Muscle of leg (tissue), 11 donors: Measurements from ENCODE around the gene LZTS3. TPM values are rescaled to one million over a fixed set of nuclear protein-coding genes. Genes with fewer than 3 reads are reported as not detected.
"Not testable (repeated sequence)": the region's sequence is repeated elsewhere in the genome, so short reads cannot be mapped to it uniquely, and the experiment has no call there.

ENCODE experiments used
- DNase-seq: peaks from one replicate; pipeline ENCODE4 v3.0.0; 2013
- H3K27ac ChIP-seq: one replicate; pipeline ENCODE4 v1.5.1; 2013; ENCODE audit warnings: mild to moderate bottlenecking, low read length, control low read depth
- H3K27me3 ChIP-seq: one replicate; pipeline ENCODE4 v1.6.1; 2013; ENCODE audit warnings: low read length; ENCODE audit not compliant: control insufficient read depth, insufficient read depth
- H3K36me3 ChIP-seq: one replicate; pipeline ENCODE4 v1.6.1; 2013; ENCODE audit warnings: low read length; ENCODE audit not compliant: control insufficient read depth, insufficient read depth
- H3K4me1 ChIP-seq: one replicate; pipeline ENCODE4 v1.6.1; 2013; ENCODE audit warnings: low read length; ENCODE audit not compliant: control insufficient read depth, insufficient read depth
- H3K4me3 ChIP-seq: one replicate; pipeline ENCODE4 v1.5.1; 2013; ENCODE audit warnings: low read length, control low read depth
- H3K9me3 ChIP-seq: replicated peaks from 2 replicates; pipeline ENCODE4 v1.6.1; 2013; ENCODE audit warnings: low read depth, low read length; ENCODE audit not compliant: control insufficient read depth
- WGBS: methylation state at CpG from one replicate; pipeline ENCODE4 v1.1.5; 2013; ENCODE audit warnings: missing lambda C conversion rate; ENCODE audit not compliant: insufficient coverage; 5-methylcytosine and 5-hydroxymethylcytosine counted together
- polyA plus RNA-seq, 8 donors: library from polyadenylated mRNA; unstranded; fragments of 120-200 nt; gene quantifications; one replicate each; pipeline versions ENCODE4 v1.2.1 to v1.2.3, GENCODE V29; 2013; ENCODE audit warnings: inconsistent platforms in 1 of 8, low replicate concordance in 1 of 8; ENCODE audit not compliant: insufficient read length in 8 of 8, insufficient read depth in 1 of 8
- total RNA-seq: library from RNA; stranded (reverse); fragments of 120-200 nt; gene quantifications from one replicate; pipeline ENCODE4 v1.2.4, GENCODE V29; 2013

LZTS3 gene
- total and polyA plus RNA-seq, 9 donors: 2.2 to 4.3 (median 3.4) TPM

GRCh38 chr20:3123542-3123941, 49.8 kb downstream of the LZTS3 start:
- peak; percentile 70 for DNase-seq
- Histone ChIP-seq H3K4me3 (no peak overlapping the region), H3K36me3 (peaks cover 30% of the 10 kb centered on the region), H3K4me1 (no peaks in the 10 kb centered on the region), H3K27ac (no peak overlapping the region), H3K9me3 (peaks cover 4% of the 10 kb centered on the region), H3K27me3 (no peaks in the 10 kb centered on the region)
- WGBS: no CpG with 5 or more reads among the region's 1 CpG

DNA sequence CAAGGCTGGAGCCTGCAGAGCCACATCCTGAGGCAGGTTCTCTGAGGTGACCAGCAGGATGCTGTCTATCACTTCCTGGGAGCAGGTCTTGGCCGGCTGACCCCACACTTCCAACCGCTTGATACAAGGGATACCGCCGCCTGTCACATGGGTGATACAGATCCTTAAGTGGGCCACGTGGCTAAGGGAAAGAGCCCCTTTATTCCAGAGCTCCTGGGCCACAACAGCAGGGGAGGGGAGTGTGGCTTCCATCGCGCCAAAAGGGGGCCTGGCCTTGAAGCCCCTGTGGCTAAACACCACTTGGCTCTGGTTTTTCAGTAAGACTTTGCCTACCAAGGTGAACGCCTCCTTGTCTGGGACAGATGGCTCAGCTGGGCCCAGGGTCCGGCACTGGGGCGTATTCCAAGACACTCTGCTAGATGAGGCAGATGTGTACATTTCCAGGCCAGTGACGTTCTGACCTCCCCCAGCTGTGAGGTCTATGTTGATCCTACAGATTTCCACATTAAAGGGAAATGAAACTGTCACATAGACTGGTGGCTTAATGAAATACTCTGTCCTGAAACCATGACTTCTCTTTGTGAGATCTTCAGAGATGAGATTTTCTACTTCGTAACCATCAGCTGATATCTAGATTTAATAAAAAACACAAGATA, 51.3 kb downstream of the LZTS3 start:
- Histone ChIP-seq H3K27ac (no peak overlapping the region), H3K4me1 (no peaks in the 10 kb centered on the region), H3K27me3 (no peaks in the 10 kb centered on the region), H3K36me3 (peaks cover 30% of the 10 kb centered on the region), H3K4me3 (no peak overlapping the region), H3K9me3 (peaks cover 4% of the 10 kb centered on the region)
- DNase-seq: no peak
- WGBS: 93% methylated on average over 10 of the region's 12 CpGs

- H3K4me3 ChIP-seq: no peak overlapping the region
- no peak for DNase-seq
- H3K4me1 ChIP-seq: no peaks in the 10 kb centered on the region
- 77% methylated on average over 11 of the region's 11 CpGs for WGBS
- H3K36me3 ChIP-seq: peaks cover 30% of the 10 kb centered on the region
- H3K27ac ChIP-seq: no peak overlapping the region
- peaks cover 4% of the 10 kb centered on the region for H3K9me3 ChIP-seq
- no peaks in the 10 kb centered on the region for H3K27me3 ChIP-seq
Measured at GRCh38 chr20:3121271-3121911, 52.0 kb downstream of the LZTS3 start.

GRCh38 chr20:3119044-3119443, 54.3 kb downstream of the LZTS3 start:
- Histone ChIP-seq H3K9me3 (no peaks in the 10 kb centered on the region), H3K27me3 (no peaks in the 10 kb centered on the region), H3K27ac (no peak overlapping the region), H3K4me1 (no peaks in the 10 kb centered on the region), H3K4me3 (no peak overlapping the region), H3K36me3 (peaks cover 36% of the 10 kb centered on the region)
- DNase-seq: no peak
- 55% methylated on average over 1 of the region's 5 CpGs for WGBS

DNA sequence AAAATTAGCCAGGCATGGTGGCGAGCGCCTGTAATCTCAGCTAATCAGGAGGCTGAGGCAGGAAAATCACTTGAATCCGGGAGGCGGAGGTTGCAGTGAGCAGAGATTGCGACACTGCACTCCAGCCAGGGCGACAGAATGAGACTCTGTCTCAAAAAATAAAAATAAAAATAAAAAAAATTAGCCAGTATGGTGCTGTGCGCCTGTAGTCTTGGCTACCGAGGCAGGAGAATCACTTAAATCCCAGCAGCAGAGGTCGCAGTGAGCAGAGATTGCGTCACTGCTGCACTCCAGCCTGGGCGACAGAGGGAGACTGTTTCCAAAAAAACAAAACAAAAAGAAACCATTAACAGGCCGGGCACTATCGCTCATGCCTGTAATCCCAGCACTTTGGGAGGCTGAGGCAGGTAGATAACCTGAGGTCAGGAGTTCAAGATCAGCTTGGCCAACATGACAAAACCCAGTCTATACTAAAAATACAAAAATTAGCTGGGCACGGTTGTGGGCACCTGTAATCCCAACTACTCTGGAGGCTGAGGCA, 55.4 kb downstream of the LZTS3 start:
- 32% methylated on average over 4 of the region's 14 CpGs for WGBS
- not testable (repeated sequence) for H3K27me3 ChIP-seq, H3K27ac ChIP-seq, H3K4me1 ChIP-seq, H3K9me3 ChIP-seq, H3K4me3 ChIP-seq
- H3K36me3 ChIP-seq: peaks cover 43% of the 10 kb centered on the region
- DNase-seq: peak; percentile 87

GRCh38 chr20:3116341-3116740, 57.0 kb downstream of the LZTS3 start:
- peaks cover 27% of the 10 kb centered on the region for H3K36me3 ChIP-seq
- no peaks in the 10 kb centered on the region for H3K27me3 ChIP-seq
- H3K4me1 ChIP-seq: no peaks in the 10 kb centered on the region
- H3K9me3 ChIP-seq: no peaks in the 10 kb centered on the region
- WGBS: 86% methylated on average over 1 of the region's 4 CpGs
- H3K4me3 ChIP-seq: no peak overlapping the region
- DNase-seq: no peak
- no peak overlapping the region for H3K27ac ChIP-seq

- H3K27me3 ChIP-seq: no peaks in the 10 kb centered on the region
- peak; percentile 66 for DNase-seq
- no peaks in the 10 kb centered on the region for H3K9me3 ChIP-seq
- peaks cover 19% of the 10 kb centered on the region for H3K36me3 ChIP-seq
- 68% methylated on average over 21 of the region's 30 CpGs for WGBS
- H3K4me3 ChIP-seq: no peak overlapping the region
- H3K27ac ChIP-seq: no peak overlapping the region
- no peaks in the 10 kb centered on the region for H3K4me1 ChIP-seq
Measured at GRCh38 chr20:3115190-3116107, 57.9 kb downstream of the LZTS3 start.

Other genes with a start within 250 kb of the LZTS3 start
- gene GNRH2, start 129.9 kb downstream of the LZTS3 start, total RNA-seq: 0.13 TPM
- gene GNRH2, start 129.9 kb downstream of the LZTS3 start, polyA plus RNA-seq: under 1 TPM in 6 of 8 donors, not detected in 2; 0.34 to 0.69 (median 0.48) TPM
- gene MRPS26, start 127.5 kb downstream of the LZTS3 start, total RNA-seq: 46.1 TPM
- 10 to 100 TPM; 37.3 to 47.2 (median 39.1) TPM for gene MRPS26, start 127.5 kb downstream of the LZTS3 start, polyA plus RNA-seq
- gene OXT, start 101.9 kb downstream of the LZTS3 start, total RNA-seq: 0.66 TPM
- gene OXT, start 101.9 kb downstream of the LZTS3 start, polyA plus RNA-seq: under 1 TPM in 7 of 8 donors, not detected in 1; 0.27 to 0.92 (median 0.61) TPM
- 0.18 TPM for gene AVP, start 88.8 kb downstream of the LZTS3 start, total RNA-seq
- gene AVP, start 88.8 kb downstream of the LZTS3 start, polyA plus RNA-seq: under 1 TPM in 3 of 8 donors, not detected in 5; 0.31 to 0.53 (median 0.34) TPM
- 10.2 TPM for gene FASTKD5, start 13.7 kb downstream of the LZTS3 start, total RNA-seq
- 10 to 100 TPM in 5 of 8 donors, 1 to 10 TPM in 3; 8.3 to 11.4 (median 10.4) TPM for gene FASTKD5, start 13.7 kb downstream of the LZTS3 start, polyA plus RNA-seq
- 6.1 TPM for gene UBOX5, start 13.7 kb downstream of the LZTS3 start, total RNA-seq
- gene UBOX5, start 13.7 kb downstream of the LZTS3 start, polyA plus RNA-seq: 1 to 10 TPM; 5.6 to 8.4 (median 6.3) TPM
- 28.9 TPM for gene DDRGK1, start 31.1 kb upstream of the LZTS3 start, total RNA-seq
- 10 to 100 TPM; 25.5 to 34.0 (median 31.5) TPM for gene DDRGK1, start 31.1 kb upstream of the LZTS3 start, polyA plus RNA-seq
- 45.0 TPM for gene ITPA, start 35.9 kb upstream of the LZTS3 start, total RNA-seq
- gene ITPA, start 35.9 kb upstream of the LZTS3 start, polyA plus RNA-seq: 10 to 100 TPM; 43.5 to 52.5 (median 48.8) TPM
- 0.35 TPM for gene SLC4A11, start 65.6 kb upstream of the LZTS3 start, total RNA-seq
- 1 to 10 TPM in 3 of 8 donors, under 1 TPM in 5; 0.52 to 1.7 (median 0.82) TPM for gene SLC4A11, start 65.6 kb upstream of the LZTS3 start, polyA plus RNA-seq
- 12.4 TPM for gene DNAAF9, start 234.1 kb upstream of the LZTS3 start, total RNA-seq
- gene DNAAF9, start 234.1 kb upstream of the LZTS3 start, polyA plus RNA-seq: 10 to 100 TPM; 13.0 to 16.6 (median 14.4) TPM